Measurements from ENCODE around the gene SENP1. TPM values are rescaled to one million over a fixed set of nuclear protein-coding genes. Genes with fewer than 3 reads are reported as not detected.

The SENP1 gene
- total and polyA plus RNA-seq, 2 of the 13 experiments (the other 11 are each of a cell fraction or from before 2014, with no cell fraction given) = 14.0 to 20.2 TPM

- Histone ChIP-seq H3K27ac (ENCODE audit: extremely low read length, insufficient read depth, low read length) (no peak overlapping the region), H3K9ac (ENCODE audit: insufficient read depth, low read depth, low read length) (no peak overlapping the region), H3K4me3 (replicated peaks in 1 of 3; ENCODE audit: insufficient read depth in 1 of 3, low read depth in 2 of 3, low read length in 3 of 3) (no peak overlapping the region), H3K27me3 (ENCODE audit: control insufficient read depth in 1 of 2, insufficient read depth in 2 of 2, low read length in 2 of 2) (peaks cover 0 to 5% of the 10 kb centered on the region in 2 experiments; a peak in 1 of 5 replicates), H3K9me3 (ENCODE audit: low read length) (no peaks in the 10 kb centered on the region), H2AFZ (ENCODE audit: low read length) (no peak overlapping the region), H4K20me1 (ENCODE audit: insufficient read depth, low read length) (no peaks in the 10 kb centered on the region), H3K4me1 (ENCODE audit: insufficient read depth, low read length) (peaks cover 18% of the 10 kb centered on the region), H3K4me2 (ENCODE audit: low read depth, low read length) (no peak overlapping the region), H3K36me3 (replicated peaks in 1 of 2; ENCODE audit: control insufficient read depth in 1 of 2, insufficient read depth in 2 of 2, low read length in 2 of 2) (no peaks in the 10 kb centered on the region), H3K79me2 (ENCODE audit: insufficient read depth, low read length) (no peaks in the 10 kb centered on the region)
- CTCF ChIA-PET (ENCODE audit: low intra/inter-chr PET ratio, low total read pairs) = no interaction called here
- POLR2A ChIA-PET = no interaction called here
- intact Hi-C loops (cut with micrococcal nuclease; ENCODE audit: unreplicated experiment) = no loop called here
- BruUV-seq (replicated peaks) = no TSS peak
- 0% methylated on average over 1 of the region's 1 CpG for WGBS (ENCODE audit: low lambda C conversion rate)
- in situ Hi-C loops (cut with HindIII; ENCODE audit: extremely low pct_ligation_motif_present, low pct_unique_long_range_greater_than_20kb) = no loop called here
- DNase-seq (ENCODE audit: low spot score) (no peak), ATAC-seq (no peak), FAIRE-seq (no peak)
- no peak for TF ChIP-seq SP4 (CRISPR knock-in tag; IDR thresholded peaks at IDR 0.05)
- TF ChIP-seq GATAD1 (CRISPR knock-in tag; IDR thresholded peaks at IDR 0.05) = no peak
- no peak for TF ChIP-seq XRCC5 (optimal IDR thresholded peaks at IDR 0.05; ENCODE audit: low read length)
Measured at GRCh38 chr12:48110691-48111311, 4.9 kb upstream of the SENP1 start.

DNA sequence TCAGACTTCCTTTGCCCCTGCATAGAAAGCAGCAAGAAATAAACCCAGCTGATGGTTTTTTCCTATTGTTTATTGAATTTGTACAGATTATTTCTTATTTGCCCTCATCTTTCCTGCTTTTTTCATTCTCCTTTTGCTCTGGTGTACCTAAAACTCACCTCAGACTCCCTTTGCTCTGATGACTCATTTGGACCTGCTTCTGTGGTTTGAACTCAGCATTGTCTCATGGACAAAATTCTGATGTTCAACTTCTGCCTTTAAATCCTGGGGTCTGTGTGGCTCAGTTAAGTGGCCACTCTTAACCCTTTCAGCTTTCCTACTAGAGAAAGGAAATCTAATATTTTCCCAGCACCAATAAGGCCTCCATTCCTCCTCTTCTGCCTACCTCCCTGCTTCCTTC, 3.5 kb upstream of the SENP1 start:
- Histone ChIP-seq H3K27ac (ENCODE audit: extremely low read length, insufficient read depth, low read length) (no peak overlapping the region), H2AFZ (ENCODE audit: low read length) (no peak overlapping the region), H3K36me3 (replicated peaks in 1 of 2; ENCODE audit: control insufficient read depth in 1 of 2, insufficient read depth in 2 of 2, low read length in 2 of 2) (no peaks in the 10 kb centered on the region), H3K4me1 (ENCODE audit: insufficient read depth, low read length) (peaks cover 22% of the 10 kb centered on the region), H3K9ac (ENCODE audit: insufficient read depth, low read depth, low read length) (no peak overlapping the region), H3K79me2 (ENCODE audit: insufficient read depth, low read length) (peaks cover 9% of the 10 kb centered on the region), H3K27me3 (ENCODE audit: control insufficient read depth in 1 of 2, insufficient read depth in 2 of 2, low read length in 2 of 2) (peaks cover 0 to 2% of the 10 kb centered on the region in 2 experiments; a peak in 1 of 5 replicates), H3K4me3 (replicated peaks in 1 of 3; ENCODE audit: insufficient read depth in 1 of 3, low read depth in 2 of 3, low read length in 3 of 3) (no peak overlapping the region), H3K9me3 (ENCODE audit: low read length) (no peaks in the 10 kb centered on the region), H4K20me1 (ENCODE audit: insufficient read depth, low read length) (no peaks in the 10 kb centered on the region), H3K4me2 (ENCODE audit: low read depth, low read length) (no peak overlapping the region)
- BruUV-seq (replicated peaks) = no TSS peak
- ChIA-PET CTCF (ENCODE audit: low intra/inter-chr PET ratio, low total read pairs) (no interaction called here), POLR2A (no interaction called here)
- intact Hi-C loops (cut with micrococcal nuclease; ENCODE audit: unreplicated experiment) (loop anchor here (10.0 kb wide), 1 partner anchor 105 kb away; the partner anchor contains the start of gene COL2A1), in situ Hi-C loops (cut with HindIII; ENCODE audit: extremely low pct_ligation_motif_present, low pct_unique_long_range_greater_than_20kb) (no loop called here)
- no peak for DNase-seq (ENCODE audit: low spot score)
- FAIRE-seq = no peak
- TF ChIP-seq ZNF350 (CRISPR knock-in tag; IDR thresholded peaks at IDR 0.05; ENCODE audit: borderline replicate concordance, low read depth) (no peak), PLSCR1 (CRISPR knock-in tag; IDR thresholded peaks at IDR 0.05; ENCODE audit: borderline replicate concordance) (no peak), PBX3 (CRISPR knock-in tag; IDR thresholded peaks at IDR 0.05; ENCODE audit: borderline replicate concordance) (no peak)
- ATAC-seq = no peak

Measured in HepG2 (cell line).